CD14-positive monocyte (primary cell): ENCODE measurements around the gene GPR143. TPM values are rescaled to one million over a fixed set of nuclear protein-coding genes. Genes with fewer than 3 reads are reported as not detected.

ENCODE experiments used
- DNase-seq, 3 donors: peaks; one replicate each; pipeline ENCODE4 v3.0.0-alpha.2; 2011 to 2022
- H2AFZ ChIP-seq: 2 replicates; pipeline ENCODE4 v1.6.0; 2012; ENCODE audit warnings: mild to moderate bottlenecking, low read depth, low read length, inconsistent platforms; ENCODE audit not compliant: insufficient read depth, poor library complexity, severe bottlenecking
- H3K27ac ChIP-seq, 2 donors: 1 replicate in 1 of 2; 2 replicates in 1 of 2; pipeline ENCODE4 v1.5.1; 2012 to 2013; ENCODE audit warnings: low read length in 2 of 2, control low read depth in 1 of 2, inconsistent platforms in 1 of 2, low read depth in 1 of 2, mild to moderate bottlenecking in 1 of 2
- H3K27me3 ChIP-seq, 2 donors: one replicate each; pipeline versions ENCODE4 v1.6.0 to v1.6.1; 2011 to 2013; ENCODE audit warnings: low read length in 2 of 2; ENCODE audit not compliant: control insufficient read depth in 2 of 2, insufficient read depth in 2 of 2
- H3K36me3 ChIP-seq, 2 donors: replicated peaks in 1 of 2; 1 replicate in 1 of 2; 2 replicates in 1 of 2; pipeline versions ENCODE4 v1.5.1 to v1.6.1; 2012 to 2013; ENCODE audit warnings: low read length in 2 of 2, control low read depth in 1 of 2, inconsistent platforms in 1 of 2, mild to moderate bottlenecking in 1 of 2; ENCODE audit not compliant: insufficient read depth in 2 of 2, control insufficient read depth in 1 of 2
- H3K4me1 ChIP-seq, 2 donors: 1 replicate in 1 of 2; 2 replicates in 1 of 2; pipeline versions ENCODE4 v1.5.1 to v1.6.1; 2012 to 2013; ENCODE audit warnings: low read length in 2 of 2, control low read depth in 1 of 2, inconsistent platforms in 1 of 2, mild to moderate bottlenecking in 1 of 2, moderate library complexity in 1 of 2; ENCODE audit not compliant: insufficient read depth in 2 of 2, control insufficient read depth in 1 of 2
- H3K4me2 ChIP-seq: replicated peaks from 2 replicates; pipeline ENCODE3; 2012; ENCODE audit warnings: low read length, moderate library complexity, mild to moderate bottlenecking; ENCODE audit not compliant: poor library complexity, severe bottlenecking; ENCODE audit errors: extremely low read depth
- H3K4me3 ChIP-seq, 3 experiments: fragments of 200-600 bp in 1 of 3; sonication (generic) in 1 of 3; replicated peaks in 1 of 3; 1 replicate in 2 of 3; 2 replicates in 1 of 3; pipeline ENCODE4 v1.5.1; 2011 to 2013; ENCODE audit warnings: low read length in 3 of 3, mild to moderate bottlenecking in 3 of 3, control low read depth in 2 of 3, low read depth in 2 of 3, inconsistent platforms in 1 of 3, moderate library complexity in 1 of 3
- H3K79me2 ChIP-seq: 2 replicates; pipeline ENCODE4 v1.6.0; 2012; ENCODE audit warnings: mild to moderate bottlenecking, control low read depth, inconsistent platforms, low read length, moderate library complexity; ENCODE audit not compliant: insufficient read depth
- H3K9ac ChIP-seq: 2 replicates; pipeline ENCODE4 v1.6.0; 2017; ENCODE audit warnings: low read length, mild to moderate bottlenecking; ENCODE audit not compliant: insufficient read depth, poor library complexity, severe bottlenecking
- H3K9me3 ChIP-seq, 2 donors: replicated peaks in 1 of 2; 1 replicate in 1 of 2; 2 replicates in 1 of 2; pipeline versions ENCODE4 v1.5.1 to v1.6.1; 2012 to 2013; ENCODE audit warnings: low read length in 2 of 2, control low read depth in 1 of 2; ENCODE audit not compliant: control insufficient read depth in 1 of 2, insufficient read depth in 1 of 2
- H4K20me1 ChIP-seq: 2 replicates; pipeline ENCODE4 v1.6.0; 2012; ENCODE audit warnings: mild to moderate bottlenecking, low read length, control low read depth, moderate library complexity; ENCODE audit not compliant: insufficient read depth
- H3K27ac Mint-ChIP-seq, 7 donors: one replicate each; pipeline ENCODE4 v1.8.0; 2020; ENCODE audit warnings: mild to moderate bottlenecking in 7 of 7, mixed read lengths in 7 of 7, moderate library complexity in 6 of 7, inconsistent platforms in 2 of 7
- H3K27me3 Mint-ChIP-seq, 3 donors: one replicate each; pipeline ENCODE4 v1.8.0; 2021 to 2022; ENCODE audit warnings: low read depth in 3 of 3, mild to moderate bottlenecking in 3 of 3, mixed read lengths in 3 of 3, moderate library complexity in 3 of 3, inconsistent platforms in 1 of 3
- H3K36me3 Mint-ChIP-seq, 2 donors: one replicate each; pipeline ENCODE4 v1.8.0; 2020; ENCODE audit warnings: mixed read lengths in 2 of 2, inconsistent platforms in 1 of 2, mild to moderate bottlenecking in 1 of 2
- H3K4me1 Mint-ChIP-seq: one replicate; pipeline ENCODE4 v1.8.0; 2020; ENCODE audit warnings: mild to moderate bottlenecking, mixed read lengths
- H3K4me3 Mint-ChIP-seq, 2 donors: one replicate each; pipeline ENCODE4 v1.8.0; 2020; ENCODE audit warnings: mild to moderate bottlenecking in 2 of 2, mixed read lengths in 2 of 2, moderate library complexity in 1 of 2
- H3K9me3 Mint-ChIP-seq, 7 donors: one replicate each; pipeline ENCODE4 v1.8.0; 2020 to 2022; ENCODE audit warnings: mixed read lengths in 7 of 7, mild to moderate bottlenecking in 6 of 7, moderate library complexity in 6 of 7, inconsistent platforms in 2 of 7
- CTCF ChIP-seq: fragments of 200-600 bp; IDR thresholded peaks from one replicate; pipeline ENCODE4 v1.8.0; 2022; ENCODE audit warnings: antibody characterized with exemption, mild to moderate bottlenecking
- WGBS: methylation state at CpG from one replicate; pipeline ENCODE4 v1.1.5; 2013; ENCODE audit warnings: missing lambda C conversion rate; ENCODE audit not compliant: insufficient coverage; 5-methylcytosine and 5-hydroxymethylcytosine counted together
- intact Hi-C, 2 donors: fragments of 100-400 bp; cut with micrococcal nuclease; formaldehyde crosslinking; loops; one replicate each; pipeline versions ENCODE4 v1.15.0 to v1.15.1; 2023
- polyA plus RNA-seq, 3 donors: library from polyadenylated mRNA; depleted of rRNA in 1 of 3; unstranded in 2 of 3; stranded (reverse) in 1 of 3; fragments of 300-500 nt in 2 of 3; fragments of >200 nt in 1 of 3; fragmentation: Illumina TruSeq in 2 of 3; gene quantifications; 1 replicate in 2 of 3; 2 replicates in 1 of 3; pipeline ENCODE4 v1.2.3, GENCODE V29; 2012 to 2021

The GPR143 gene
- polyA plus RNA-seq, 3 donors, result not detected

- H3K4me3 ChIP-seq, result no peak overlapping the region
- H3K27me3 ChIP-seq, result no peaks in the 10 kb centered on the region
- DNase-seq, result no peak
- intact Hi-C loops, result no loop called here
- H3K27ac ChIP-seq, result no peak overlapping the region
- no peaks in the 10 kb centered on the region for H4K20me1 ChIP-seq
- H3K36me3 Mint-ChIP-seq, result no peaks in the 10 kb centered on the region
- no peaks in the 10 kb centered on the region for H3K4me1 ChIP-seq
- peaks cover 14 to 35% of the 10 kb centered on the region in 2 donors for H3K9me3 ChIP-seq
- H3K9ac ChIP-seq, result no peak overlapping the region
- H3K27me3 Mint-ChIP-seq, result peaks cover 3 to 7% (median 6%) of the 10 kb centered on the region in 3 donors
- H3K4me1 Mint-ChIP-seq, result peaks cover 4% of the 10 kb centered on the region
- peaks cover 7 to 28% (median 20%) of the 10 kb centered on the region in 7 donors for H3K9me3 Mint-ChIP-seq
- H3K36me3 ChIP-seq, result no peaks in the 10 kb centered on the region
- peak overlapping the region in 1 of 2 donors; percentile 24 for H3K4me3 Mint-ChIP-seq
- no peaks in the 10 kb centered on the region for H3K79me2 ChIP-seq
- no peak overlapping the region for H2AFZ ChIP-seq
- no peak overlapping the region for H3K4me2 ChIP-seq
- no peak overlapping the region for H3K27ac Mint-ChIP-seq
- 100% methylated on average over 1 of the region's 5 CpGs for WGBS
- TF ChIP-seq CTCF, result no peak
These were observed 36.3 kb downstream of the GPR143 start for GRCh38 chrX:9729171-9729885.

DNA sequence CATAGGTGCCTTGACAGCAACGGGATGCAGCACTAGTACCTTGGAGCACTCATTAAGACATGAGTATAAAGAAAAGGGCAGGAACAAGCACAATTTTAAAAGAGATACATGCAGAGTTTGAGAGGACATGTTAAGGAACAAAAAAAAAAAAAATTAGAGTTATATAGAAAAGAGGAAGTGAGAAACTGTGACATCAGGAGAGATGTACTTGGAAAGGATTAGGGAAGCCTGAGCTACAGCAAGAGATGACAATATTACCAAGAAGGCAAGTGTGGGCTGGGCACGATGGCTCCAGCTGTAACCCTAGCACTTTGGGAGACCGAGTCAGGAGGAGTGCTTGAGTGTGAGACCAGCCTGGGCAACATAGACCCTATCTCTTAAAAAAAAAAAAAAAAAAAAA, 37.4 kb downstream of the GPR143 start:
- Histone ChIP-seq H3K36me3 (no peaks in the 10 kb centered on the region), H3K4me3 (no peak overlapping the region), H3K27ac (no peak overlapping the region), H3K9me3 (peaks cover 14 to 41% of the 10 kb centered on the region in 2 donors), H3K4me2 (no peak overlapping the region), H3K4me1 (no peaks in the 10 kb centered on the region), H3K9ac (no peak overlapping the region), H3K27me3 (no peaks in the 10 kb centered on the region), H2AFZ (no peak overlapping the region), H4K20me1 (no peaks in the 10 kb centered on the region), H3K79me2 (no peaks in the 10 kb centered on the region)
- H3K27me3 Mint-ChIP-seq, result peaks cover 3 to 4% (median 3%) of the 10 kb centered on the region in 3 donors
- no peaks in the 10 kb centered on the region for H3K36me3 Mint-ChIP-seq
- H3K4me1 Mint-ChIP-seq, result peaks cover 4% of the 10 kb centered on the region
- intact Hi-C loops, result no loop called here
- peak; percentile 23 to 37 (median 31) for DNase-seq
- no peak overlapping the region for H3K4me3 Mint-ChIP-seq
- no peak for TF ChIP-seq CTCF
- H3K27ac Mint-ChIP-seq, result peak overlapping the region in 1 of 7 donors; percentile 26
- no CpG with 5 or more reads among the region's 3 CpGs for WGBS
- peaks cover 8 to 29% (median 19%) of the 10 kb centered on the region in 7 donors for H3K9me3 Mint-ChIP-seq
